ENCODE data around the gene PRPH2. TPM values are rescaled to one million over a fixed set of nuclear protein-coding genes. Genes with fewer than 3 reads are reported as not detected.
"Not testable (repeated sequence)": the region's sequence is repeated elsewhere in the genome, so short reads cannot be mapped to it uniquely, and the experiment has no call there.

The PRPH2 gene
- polyA plus RNA-seq, 1 experiment, result 1.7 TPM

DNA sequence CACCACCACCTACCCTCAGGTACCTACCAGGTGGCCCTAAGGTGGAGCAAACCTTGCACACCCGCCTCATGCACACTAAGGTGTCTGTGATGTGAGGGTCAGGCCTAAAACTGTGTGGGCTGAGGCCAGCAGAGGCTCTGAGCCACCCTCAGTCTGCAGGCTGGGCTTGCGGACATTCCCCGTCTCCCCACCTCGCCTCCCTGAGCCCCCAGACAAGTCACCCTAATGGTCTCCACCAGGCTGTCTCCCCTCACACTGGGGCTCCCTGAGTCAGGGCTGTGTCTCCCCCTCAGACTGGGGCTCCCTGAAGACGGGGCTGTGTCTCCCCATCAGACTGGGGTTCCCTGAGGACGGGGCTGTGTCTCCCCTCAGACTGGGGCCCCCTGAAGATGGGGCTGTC, 12.5 kb downstream of the PRPH2 start:
- no peak for DNase-seq (ENCODE audit: low read depth)
- no peaks in the 10 kb centered on the region for H3K27me3 ChIP-seq (ENCODE audit: control insufficient read depth, insufficient read depth, low read length)
- TF ChIP-seq, protein P1, sequence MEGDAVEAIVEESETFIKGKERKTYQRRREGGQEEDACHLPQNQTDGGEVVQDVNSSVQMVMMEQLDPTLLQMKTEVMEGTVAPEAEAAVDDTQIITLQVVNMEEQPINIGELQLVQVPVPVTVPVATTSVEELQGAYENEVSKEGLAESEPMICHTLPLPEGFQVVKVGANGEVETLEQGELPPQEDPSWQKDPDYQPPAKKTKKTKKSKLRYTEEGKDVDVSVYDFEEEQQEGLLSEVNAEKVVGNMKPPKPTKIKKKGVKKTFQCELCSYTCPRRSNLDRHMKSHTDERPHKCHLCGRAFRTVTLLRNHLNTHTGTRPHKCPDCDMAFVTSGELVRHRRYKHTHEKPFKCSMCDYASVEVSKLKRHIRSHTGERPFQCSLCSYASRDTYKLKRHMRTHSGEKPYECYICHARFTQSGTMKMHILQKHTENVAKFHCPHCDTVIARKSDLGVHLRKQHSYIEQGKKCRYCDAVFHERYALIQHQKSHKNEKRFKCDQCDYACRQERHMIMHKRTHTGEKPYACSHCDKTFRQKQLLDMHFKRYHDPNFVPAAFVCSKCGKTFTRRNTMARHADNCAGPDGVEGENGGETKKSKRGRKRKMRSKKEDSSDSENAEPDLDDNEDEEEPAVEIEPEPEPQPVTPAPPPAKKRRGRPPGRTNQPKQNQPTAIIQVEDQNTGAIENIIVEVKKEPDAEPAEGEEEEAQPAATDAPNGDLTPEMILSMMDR (IDR thresholded peaks at IDR 0.05; ENCODE audit: insufficient read depth, low read depth, low read length), result no peak
- H3K36me3 ChIP-seq (ENCODE audit: control insufficient read depth, insufficient read depth, low read length), result no peaks in the 10 kb centered on the region
- POLR2A ChIA-PET, result no interaction called here
- no peak overlapping the region for H3K4me3 ChIP-seq (ENCODE audit: low read depth, low read length)
- CTCF ChIA-PET, result no interaction called here

DNA sequence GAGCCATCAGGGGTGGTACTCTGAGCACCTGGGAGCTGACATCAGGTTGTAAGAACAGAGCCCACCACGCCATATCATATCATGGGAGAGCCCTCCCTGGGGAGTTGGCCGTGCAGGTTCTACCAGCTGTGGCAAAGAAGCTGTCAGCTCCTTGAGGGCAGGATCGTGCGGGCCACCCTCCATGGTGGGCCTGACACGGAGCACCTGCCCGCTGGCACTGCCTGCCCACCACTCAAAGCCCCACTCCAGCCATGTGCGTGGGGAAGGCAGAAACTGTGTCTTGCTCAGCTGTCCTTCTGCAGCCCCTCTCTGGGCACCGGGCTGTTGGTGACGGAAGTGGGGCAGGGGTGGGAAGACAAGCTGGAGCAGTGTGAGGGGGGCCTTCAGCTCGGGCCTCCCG, 14.3 kb downstream of the PRPH2 start:
- CTCF ChIA-PET, result no interaction called here
- no peaks in the 10 kb centered on the region for H3K27me3 ChIP-seq (ENCODE audit: control insufficient read depth, insufficient read depth, low read length)
- TF ChIP-seq, protein P1 (IDR thresholded peaks at IDR 0.05; ENCODE audit: insufficient read depth, low read depth, low read length), result no peak

DNA sequence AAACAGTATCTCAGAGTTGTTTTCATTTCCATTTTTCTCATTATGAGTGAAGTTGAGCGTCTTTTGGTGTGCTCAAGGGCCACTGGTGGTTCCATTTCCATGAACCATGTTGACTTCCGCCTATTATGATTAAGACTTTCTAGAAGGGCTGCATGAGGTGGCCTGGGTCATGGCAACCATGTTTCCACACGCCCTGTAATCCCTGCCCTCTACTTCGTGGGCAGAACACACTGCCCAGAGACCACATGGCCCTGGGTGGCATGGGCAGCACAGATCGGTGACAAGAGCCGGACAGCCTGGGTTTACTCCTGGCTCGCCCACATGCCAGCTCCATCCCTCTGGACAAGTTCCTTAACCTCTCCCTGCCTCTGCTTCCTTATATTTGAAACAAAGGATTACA, 14.8 kb downstream of the PRPH2 start:
- TF ChIP-seq, protein P1 (IDR thresholded peaks at IDR 0.05; ENCODE audit: insufficient read depth, low read depth, low read length), result no peak
- Histone ChIP-seq H3K4me3 (ENCODE audit: low read depth, low read length) (no peak overlapping the region), H3K36me3 (ENCODE audit: control insufficient read depth, insufficient read depth, low read length) (no peaks in the 10 kb centered on the region), H3K27me3 (ENCODE audit: control insufficient read depth, insufficient read depth, low read length) (no peaks in the 10 kb centered on the region)
- POLR2A ChIA-PET, result no interaction called here
- CTCF ChIA-PET, result no interaction called here
- no peak for DNase-seq (ENCODE audit: low read depth)

More for the DNA sequence above, 14.3 kb downstream of the PRPH2 start:
- H3K36me3 ChIP-seq (ENCODE audit: control insufficient read depth, insufficient read depth, low read length), result no peaks in the 10 kb centered on the region
- no peak for DNase-seq (ENCODE audit: low read depth)
- POLR2A ChIA-PET, result no interaction called here
- no peak overlapping the region for H3K4me3 ChIP-seq (ENCODE audit: low read depth, low read length)

DNA sequence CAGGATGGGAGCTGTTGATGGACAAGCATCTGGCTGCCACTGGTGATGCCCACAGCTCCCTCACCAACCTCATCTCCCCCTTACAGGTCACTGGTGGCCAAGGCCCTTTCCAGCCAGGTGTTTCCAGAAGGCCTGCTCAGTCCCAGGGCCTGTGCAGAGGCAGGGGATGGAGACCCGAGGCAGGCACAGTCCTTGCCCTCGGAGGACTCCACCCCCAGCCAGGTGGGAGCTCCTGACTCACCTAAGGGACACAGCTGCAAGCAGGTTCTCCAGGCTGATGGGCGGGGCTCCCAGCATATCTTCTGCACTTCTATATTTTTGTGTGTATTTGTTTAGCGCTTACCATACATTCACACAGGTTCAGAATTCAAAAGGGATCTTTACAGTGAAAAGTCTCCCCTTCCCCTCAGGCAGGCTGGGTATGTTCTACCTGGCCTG, 17.4 kb downstream of the PRPH2 start:
- no peak overlapping the region for H3K4me3 ChIP-seq (ENCODE audit: low read depth, low read length)
- H3K36me3 ChIP-seq (ENCODE audit: control insufficient read depth, insufficient read depth, low read length), result no peaks in the 10 kb centered on the region
- POLR2A ChIA-PET, result no interaction called here
- TF ChIP-seq, protein P1 (IDR thresholded peaks at IDR 0.05; ENCODE audit: insufficient read depth, low read depth, low read length), result no peak
- DNase-seq (ENCODE audit: low read depth), result no peak
- no peaks in the 10 kb centered on the region for H3K27me3 ChIP-seq (ENCODE audit: control insufficient read depth, insufficient read depth, low read length)
- CTCF ChIA-PET, result interaction anchor here (2.0 kb wide), 1 partner anchor 21 kb away, joined by 7 read pairs; no protein-coding TSS in a partner anchor

DNA sequence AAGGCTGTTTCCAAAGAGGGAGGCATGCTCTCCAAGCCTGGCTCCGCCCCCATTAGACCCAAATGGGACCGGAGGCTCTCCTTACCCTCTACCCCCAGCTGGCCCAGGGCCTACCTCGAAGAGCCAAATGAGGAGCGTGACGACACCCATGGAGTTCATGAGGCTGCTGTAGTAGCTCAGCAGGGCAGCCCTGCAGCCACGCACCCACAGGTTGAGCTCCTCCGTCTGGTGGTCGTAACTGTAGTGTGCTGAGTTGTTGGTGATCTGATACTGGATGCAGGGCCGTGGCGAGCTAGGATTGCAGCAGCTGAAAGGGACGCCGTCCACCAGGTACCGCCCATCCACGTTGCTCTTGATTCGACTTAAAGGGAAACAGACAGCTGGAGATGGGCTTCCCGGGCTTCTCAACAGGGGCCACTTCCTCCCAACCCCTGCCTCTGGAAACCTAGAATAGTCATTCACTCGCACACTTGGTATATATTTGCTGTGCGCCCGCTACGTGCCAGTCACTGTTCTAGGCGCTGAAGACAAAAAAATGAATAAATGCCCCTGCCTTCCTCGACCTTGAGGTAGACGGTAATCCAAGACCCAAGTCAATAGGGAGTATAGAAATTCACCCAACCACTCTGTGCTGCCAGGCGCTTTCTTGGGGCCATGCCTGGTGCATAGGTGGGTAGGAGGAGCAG, 18.0 kb downstream of the PRPH2 start:
- Histone ChIP-seq H3K36me3 (ENCODE audit: control insufficient read depth, insufficient read depth, low read length) (no peaks in the 10 kb centered on the region), H3K27me3 (ENCODE audit: control insufficient read depth, insufficient read depth, low read length) (no peaks in the 10 kb centered on the region), H3K4me3 (ENCODE audit: low read depth, low read length) (peak overlapping the region; percentile 27)
- CTCF ChIA-PET, result interaction anchor here (1.2 to 2.0 kb wide), 2 partner anchors 22 to 23 kb away, joined by 4 to 7 read pairs; no protein-coding TSS in a partner anchor
- TF ChIP-seq, protein P1 (IDR thresholded peaks at IDR 0.05; ENCODE audit: insufficient read depth, low read depth, low read length), result no peak
- POLR2A ChIA-PET, result no interaction called here
- no peak for DNase-seq (ENCODE audit: low read depth)

DNA sequence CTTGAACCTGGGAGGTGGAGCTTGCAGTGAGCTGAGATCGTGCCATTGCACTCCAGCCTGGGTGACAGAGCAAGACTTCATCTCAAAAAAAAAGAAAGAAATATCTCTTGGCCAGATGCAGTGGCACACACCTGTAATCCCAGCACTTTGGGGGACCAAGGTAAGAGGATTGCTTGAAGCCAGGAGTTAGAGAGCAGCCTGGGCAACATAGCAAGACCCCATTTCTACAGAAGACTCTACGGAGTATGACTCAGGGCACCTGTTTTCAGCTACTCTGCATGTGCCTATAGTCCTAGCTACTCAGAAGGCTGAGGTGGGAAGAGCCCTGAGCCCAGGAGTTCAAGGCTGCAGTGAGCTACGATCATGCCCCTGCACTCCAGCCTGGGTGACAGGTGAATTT, 19.6 kb downstream of the PRPH2 start:
- not testable (repeated sequence) for H3K36me3 ChIP-seq (ENCODE audit: control insufficient read depth, insufficient read depth, low read length); H3K27me3 ChIP-seq (ENCODE audit: control insufficient read depth, insufficient read depth, low read length)
- CTCF ChIA-PET, result interaction anchor here (0.9 to 1.2 kb wide), 2 partner anchors 14 to 22 kb away, joined by 3 to 6 read pairs; no protein-coding TSS in a partner anchor

More for the DNA sequence above, 19.6 kb downstream of the PRPH2 start:
- POLR2A ChIA-PET; DNase-seq (ENCODE audit: low read depth); H3K4me3 ChIP-seq (ENCODE audit: low read depth, low read length): not testable (repeated sequence)

Measured in BJ (cell line).